Endodermal cell (in vitro differentiated cells): ENCODE data around the gene PALM3. TPM values are rescaled to one million over a fixed set of nuclear protein-coding genes. Genes with fewer than 3 reads are reported as not detected.

Experiments
- DNase-seq: peaks from one replicate; pipeline ENCODE4 v3.0.0-alpha.2; 2017
- H3K27ac ChIP-seq: 2 replicates; pipeline ENCODE4 v1.5.1; 2013; ENCODE audit warnings: mild to moderate bottlenecking, low read depth, low read length, moderate library complexity
- H3K27me3 ChIP-seq: 2 replicates; pipeline ENCODE4 v1.6.1; 2013; ENCODE audit warnings: mild to moderate bottlenecking, low read length, moderate library complexity; ENCODE audit not compliant: insufficient read depth, control insufficient read depth, poor library complexity, severe bottlenecking
- H3K36me3 ChIP-seq: 2 replicates; pipeline ENCODE4 v1.7.0; 2013; ENCODE audit warnings: mild to moderate bottlenecking, low read length, moderate library complexity; ENCODE audit not compliant: control insufficient read depth, insufficient read depth
- H3K4me1 ChIP-seq: one replicate; pipeline ENCODE4 v1.7.0; 2013; ENCODE audit warnings: low read length; ENCODE audit not compliant: control insufficient read depth, insufficient read depth
- H3K4me3 ChIP-seq: 2 replicates; pipeline ENCODE4 v1.5.1; 2013; ENCODE audit warnings: mild to moderate bottlenecking, low read length, moderate library complexity
- H3K9ac ChIP-seq: 2 replicates; pipeline ENCODE4 v1.6.1; 2013; ENCODE audit warnings: mild to moderate bottlenecking, low read length, moderate library complexity; ENCODE audit not compliant: poor library complexity, severe bottlenecking; ENCODE audit errors: extremely low read depth
- H3K9me3 ChIP-seq: 2 replicates; pipeline ENCODE4 v1.6.1; 2013; ENCODE audit warnings: mild to moderate bottlenecking, low read length, moderate library complexity; ENCODE audit not compliant: control insufficient read depth
- H3K27ac Mint-ChIP-seq: 2 replicates; pipeline ENCODE4 v1.8.0; 2020; ENCODE audit warnings: mixed read lengths
- H3K27me3 Mint-ChIP-seq: 2 replicates; pipeline ENCODE4 v1.8.0; 2021; ENCODE audit warnings: mild to moderate bottlenecking, mixed read lengths; ENCODE audit not compliant: insufficient read depth
- H3K36me3 Mint-ChIP-seq: 2 replicates; pipeline ENCODE4 v1.8.0; 2020; ENCODE audit warnings: low read depth, mixed read lengths
- H3K4me1 Mint-ChIP-seq: 2 replicates; pipeline ENCODE4 v1.8.0; 2020; ENCODE audit warnings: mixed read lengths
- H3K4me3 Mint-ChIP-seq: 2 replicates; pipeline ENCODE4 v1.8.0; 2020; ENCODE audit warnings: mild to moderate bottlenecking, moderate library complexity, mixed read lengths
- H3K9me3 Mint-ChIP-seq: 2 replicates; pipeline ENCODE4 v1.8.0; 2020; ENCODE audit warnings: mild to moderate bottlenecking, mixed read lengths
- CTCF ChIP-seq: fragments of 200-600 bp; sonication (generic); conservative IDR thresholded peaks from 2 replicates; pipeline ENCODE4 v1.5.0; 2021; ENCODE audit warnings: antibody characterized with exemption, mild to moderate bottlenecking
- WGBS, 2 experiments: methylation state at CpG; one replicate each; pipeline versions ENCODE4 v1.1.5 to v1.1.7; 2013; ENCODE audit warnings: missing lambda C conversion rate in 2 of 2, mixed read lengths in 1 of 2; ENCODE audit not compliant: insufficient coverage in 1 of 2, insufficient read length in 1 of 2; 5-methylcytosine and 5-hydroxymethylcytosine counted together
- total RNA-seq, 2 donors: library from RNA; stranded (reverse); fragmentation: NEBNext Ultra II Directional in 1 of 2; extraction: Animal tissue kit (Norgen Biotek cat#: 25700) in 1 of 2; gene quantifications; 2 replicates in 1 of 2; 3 replicates in 1 of 2; pipeline ENCODE4 v1.2.1, GENCODE V29; 2021

Gene PALM3
- total RNA-seq, 2 donors from 2014 or later: 1.3 to 4.9 TPM

GRCh38 chr19:14089412-14089661 is 27.5 kb upstream of the PALM3 start:
- H3K27ac ChIP-seq: no peak overlapping the region
- Mint-ChIP-seq H3K27ac (no peak overlapping the region), H3K4me1 (peaks cover 13% of the 10 kb centered on the region), H3K27me3 (peaks cover 25% of the 10 kb centered on the region), H3K9me3 (peaks cover 16% of the 10 kb centered on the region), H3K4me3 (peak overlapping the region; percentile 65), H3K36me3 (peaks cover 27% of the 10 kb centered on the region)
- peak; percentile 67 for TF ChIP-seq CTCF
- H3K4me1 ChIP-seq: no peaks in the 10 kb centered on the region
- peaks cover 20% of the 10 kb centered on the region for H3K36me3 ChIP-seq
- DNase-seq: peak; percentile 58
- H3K9ac ChIP-seq: no peak overlapping the region
- peak overlapping the region; percentile 81 for H3K4me3 ChIP-seq
- peaks cover 9% of the 10 kb centered on the region for H3K9me3 ChIP-seq
- H3K27me3 ChIP-seq: no peaks in the 10 kb centered on the region
- 2 to 21% methylated on average over 10 to 16 of the region's 16 CpGs for WGBS, 2 experiments

- Mint-ChIP-seq H3K36me3 (peaks cover 27% of the 10 kb centered on the region), H3K27ac (no peak overlapping the region), H3K27me3 (peaks cover 28% of the 10 kb centered on the region), H3K9me3 (peaks cover 11% of the 10 kb centered on the region), H3K4me3 (peak overlapping the region; percentile 65), H3K4me1 (peaks cover 13% of the 10 kb centered on the region)
- 88 to 93% methylated on average over 22 to 30 of the region's 30 CpGs for WGBS, 2 experiments
- DNase-seq: no peak
- Histone ChIP-seq H3K27me3 (no peaks in the 10 kb centered on the region), H3K9me3 (peaks cover 9% of the 10 kb centered on the region), H3K4me1 (no peaks in the 10 kb centered on the region), H3K4me3 (peak overlapping the region; percentile 81), H3K27ac (no peak overlapping the region), H3K36me3 (peaks cover 20% of the 10 kb centered on the region), H3K9ac (no peak overlapping the region)
- no peak for TF ChIP-seq CTCF
These were observed 26.9 kb upstream of the PALM3 start for GRCh38 chr19:14088634-14089411.

- Histone ChIP-seq H3K4me1 (no peaks in the 10 kb centered on the region), H3K9me3 (no peaks in the 10 kb centered on the region), H3K27ac (no peak overlapping the region), H3K9ac (no peak overlapping the region), H3K36me3 (peaks cover 16% of the 10 kb centered on the region), H3K4me3 (no peak overlapping the region), H3K27me3 (no peaks in the 10 kb centered on the region)
- no peak for TF ChIP-seq CTCF
- Mint-ChIP-seq H3K4me1 (peaks cover 5% of the 10 kb centered on the region), H3K4me3 (peak overlapping the region; percentile 40), H3K36me3 (peaks cover 23% of the 10 kb centered on the region), H3K27ac (no peak overlapping the region), H3K9me3 (no peaks in the 10 kb centered on the region), H3K27me3 (peaks cover 29% of the 10 kb centered on the region)
- WGBS, 2 experiments: 84 to 85% methylated on average over 5 of the region's 5 CpGs
- DNase-seq: no peak
These were observed 24.2 kb upstream of the PALM3 start for GRCh38 chr19:14086098-14086497.
